Fibroblast of pulmonary artery (primary cell): ENCODE data around the gene METTL3.

Source experiments
- DNase-seq: peaks from one replicate; pipeline ENCODE4 v3.0.0-alpha.2; 2010; ENCODE audit warnings: low read depth
- H3K4me3 ChIP-seq: replicated peaks from 2 replicates; pipeline ENCODE4 v1.5.1; 2011; ENCODE audit warnings: low read depth, mild to moderate bottlenecking, control low read depth, low read length, moderate library complexity
- CTCF ChIP-seq: IDR thresholded peaks from 2 replicates; pipeline ENCODE4 v1.5.1; 2011; ENCODE audit warnings: mild to moderate bottlenecking, control low read depth, low read length, inconsistent platforms; ENCODE audit errors: missing control alignments

The METTL3 gene

GRCh38 chr14:21476523-21476924 is 34.6 kb downstream of the METTL3 start:
- TF ChIP-seq CTCF = no peak
- DNase-seq = no peak
- peak overlapping the region; percentile 99 for H3K4me3 ChIP-seq

- peak overlapping the region; percentile 99 for H3K4me3 ChIP-seq
- no peak for TF ChIP-seq CTCF
- DNase-seq = no peak
Observed at GRCh38 chr14:21475767-21476522, 35.2 kb downstream of the METTL3 start.

- no peak for TF ChIP-seq CTCF
- DNase-seq = peak; percentile 98
- no peak overlapping the region for H3K4me3 ChIP-seq
Observed at GRCh38 chr14:21467616-21468015, 43.5 kb downstream of the METTL3 start.

GRCh38 chr14:21455912-21456667 is 55.0 kb downstream of the METTL3 start, which contains the start of gene CHD8:
CHD8 (minus strand) TSS chr14:21456123; CDS start chr14:21431643, 24,480 bp downstream.
- peak within 1 kb of the TSS; percentile 94 for H3K4me3 ChIP-seq
- DNase-seq = peak; percentile 100
- TF ChIP-seq CTCF = peak; percentile 50

- peak; percentile 20 for DNase-seq
- H3K4me3 ChIP-seq = peak overlapping the region; percentile 94
- TF ChIP-seq CTCF = no peak
Observed at GRCh38 chr14:21455592-21455911, 55.6 kb downstream of the METTL3 start.

GRCh38 chr14:21454843-21455544 is 56.1 kb downstream of the METTL3 start:
- DNase-seq = no peak
- no peak for TF ChIP-seq CTCF

More at GRCh38 chr14:21454843-21455544, 56.1 kb downstream of the METTL3 start:
- H3K4me3 ChIP-seq = peak overlapping the region; percentile 94
